Measurements from ENCODE around the gene NPC1L1.
"Not testable (repeated sequence)": the region's sequence is repeated elsewhere in the genome, so short reads cannot be mapped to it uniquely, and the experiment has no call there.

NPC1L1 gene

DNA sequence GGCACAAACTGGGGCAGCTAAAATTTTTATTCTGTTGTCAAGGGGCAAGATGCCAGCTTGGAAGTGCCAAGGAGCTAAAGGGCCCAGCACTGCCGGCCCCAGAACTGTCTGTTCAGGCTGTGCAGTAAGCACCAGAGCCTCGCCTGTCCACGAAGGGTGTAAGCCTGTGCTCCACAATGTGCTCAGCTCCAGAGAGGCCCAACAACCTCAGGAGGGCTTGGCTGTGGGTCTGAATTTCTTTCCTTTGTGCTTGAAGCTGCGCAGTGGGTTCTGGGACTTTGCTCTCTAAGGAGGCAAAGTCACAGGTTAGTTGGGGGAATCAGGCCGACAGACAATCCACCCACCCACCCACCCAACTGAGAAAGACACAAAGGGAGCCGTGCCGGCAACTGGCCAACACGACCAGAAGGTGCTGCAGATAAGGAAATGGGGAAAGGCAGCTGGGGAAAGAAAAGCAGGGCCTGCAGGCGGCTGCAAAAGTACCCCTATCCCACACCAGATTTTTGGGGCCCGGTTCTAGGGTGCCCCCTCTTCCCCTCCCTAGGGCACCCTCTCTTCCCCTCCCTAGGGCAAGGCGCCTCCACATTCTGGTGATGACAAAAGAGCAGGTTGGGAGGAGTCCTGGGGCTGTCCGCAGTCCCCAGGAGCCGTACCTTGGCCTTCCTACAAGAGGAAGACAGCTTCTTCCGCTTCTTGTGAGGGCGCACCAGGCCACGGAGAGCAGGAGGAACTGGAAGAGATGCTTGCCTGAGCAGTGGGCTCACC lies 24.8 kb upstream of the NPC1L1 start:
- in situ Hi-C loops (cut with HindIII; ENCODE audit: low sequenced_read_pairs): no loop called here

DNA sequence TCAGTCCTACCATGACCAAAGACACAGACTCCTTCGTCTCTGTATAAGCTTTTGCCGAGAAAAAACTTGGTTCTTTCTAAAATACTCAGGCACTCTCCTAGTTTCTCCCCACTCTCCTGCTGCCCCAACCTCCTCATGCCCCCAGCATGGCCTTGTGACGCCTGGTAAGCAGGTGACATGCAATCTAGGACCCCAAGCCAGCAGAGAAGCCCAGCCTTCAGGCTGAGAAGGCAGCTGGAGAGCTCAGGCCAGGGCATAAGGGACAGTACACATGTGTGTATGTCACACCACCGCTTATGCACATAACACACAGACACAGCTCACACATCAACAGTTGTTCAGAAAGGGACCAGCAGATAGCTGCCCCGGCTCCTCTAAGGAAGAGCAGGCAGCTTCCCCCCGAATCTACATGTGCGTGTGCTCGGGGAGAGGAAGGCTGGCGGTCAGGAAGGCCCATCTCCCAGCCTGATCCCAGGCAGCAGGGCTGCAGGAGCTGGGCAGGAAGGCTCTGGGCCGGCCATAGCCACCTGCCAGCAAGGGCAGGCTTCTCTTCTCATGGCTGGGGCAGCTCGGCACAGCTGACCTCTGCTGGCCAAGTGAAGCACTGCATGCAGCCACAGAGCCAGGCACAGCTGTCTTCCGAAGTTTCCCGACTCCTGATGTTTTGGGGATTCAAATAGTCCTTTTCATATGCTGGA lies 24.1 kb upstream of the NPC1L1 start:
- in situ Hi-C loops (cut with HindIII; ENCODE audit: low sequenced_read_pairs): no loop called here

DNA sequence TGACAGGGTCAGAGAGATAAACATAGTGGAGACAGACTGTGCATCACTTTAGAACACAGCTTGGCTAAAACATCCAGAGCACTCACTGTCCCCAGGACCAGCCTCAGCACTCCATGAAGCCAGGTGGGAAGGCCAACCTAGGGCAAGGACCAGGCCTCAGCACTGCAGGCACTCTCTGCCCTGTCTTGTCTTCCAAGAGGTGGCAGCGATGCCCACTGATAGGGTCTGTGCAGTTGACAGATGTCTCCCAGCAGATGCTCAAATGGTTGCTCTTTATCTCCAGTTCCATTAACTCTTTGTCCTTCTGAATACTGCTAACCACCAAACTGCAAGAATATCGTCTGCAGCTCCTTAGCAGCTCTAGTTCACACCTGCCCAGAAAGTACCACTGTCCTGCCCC lies 23.5 kb upstream of the NPC1L1 start:
- in situ Hi-C loops (cut with HindIII; ENCODE audit: low sequenced_read_pairs): no loop called here

DNA sequence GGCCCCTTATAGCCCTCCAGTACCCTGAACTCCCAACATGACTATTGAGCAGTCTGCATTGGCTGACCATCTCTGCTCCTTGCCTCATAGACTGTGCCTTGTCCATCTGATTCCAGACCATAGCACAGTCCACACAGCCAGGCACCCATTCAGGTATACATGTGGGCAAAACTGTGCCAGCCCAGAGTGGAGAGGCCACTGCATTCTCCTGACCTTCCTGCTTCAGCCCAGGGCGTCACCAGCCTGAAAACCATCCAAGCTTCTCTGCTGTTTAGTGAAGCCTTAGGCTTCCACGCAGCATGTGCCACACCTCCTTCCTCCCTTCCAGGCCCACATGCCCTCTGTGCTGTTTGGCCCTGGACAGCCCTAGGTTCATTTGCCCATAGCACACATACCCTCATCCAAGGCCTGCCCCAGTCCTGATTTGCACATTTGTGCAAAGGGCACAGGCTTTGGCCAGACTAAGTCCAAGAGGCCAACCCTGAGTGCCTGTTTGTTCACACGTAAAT lies 22.1 kb upstream of the NPC1L1 start:
- in situ Hi-C loops (cut with HindIII; ENCODE audit: low sequenced_read_pairs): no loop called here

DNA sequence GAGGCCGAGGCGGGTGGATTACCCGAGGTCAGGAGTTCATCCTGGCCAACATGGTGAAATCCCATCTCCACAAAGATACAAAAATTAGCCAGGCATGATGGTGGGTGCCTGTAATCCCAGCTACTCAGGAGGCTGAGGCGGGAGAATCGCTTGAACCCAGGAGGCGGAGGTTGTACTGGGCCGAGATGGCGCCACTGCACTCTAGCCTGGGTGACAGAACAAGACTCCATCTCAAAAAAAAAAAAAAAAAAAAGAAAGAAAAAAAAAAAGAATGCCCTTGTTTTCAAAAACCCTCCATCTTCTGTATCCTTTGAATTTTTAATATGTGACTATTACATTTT lies 21.5 kb upstream of the NPC1L1 start:
- in situ Hi-C loops (cut with HindIII; ENCODE audit: low sequenced_read_pairs): not testable (repeated sequence)

DNA sequence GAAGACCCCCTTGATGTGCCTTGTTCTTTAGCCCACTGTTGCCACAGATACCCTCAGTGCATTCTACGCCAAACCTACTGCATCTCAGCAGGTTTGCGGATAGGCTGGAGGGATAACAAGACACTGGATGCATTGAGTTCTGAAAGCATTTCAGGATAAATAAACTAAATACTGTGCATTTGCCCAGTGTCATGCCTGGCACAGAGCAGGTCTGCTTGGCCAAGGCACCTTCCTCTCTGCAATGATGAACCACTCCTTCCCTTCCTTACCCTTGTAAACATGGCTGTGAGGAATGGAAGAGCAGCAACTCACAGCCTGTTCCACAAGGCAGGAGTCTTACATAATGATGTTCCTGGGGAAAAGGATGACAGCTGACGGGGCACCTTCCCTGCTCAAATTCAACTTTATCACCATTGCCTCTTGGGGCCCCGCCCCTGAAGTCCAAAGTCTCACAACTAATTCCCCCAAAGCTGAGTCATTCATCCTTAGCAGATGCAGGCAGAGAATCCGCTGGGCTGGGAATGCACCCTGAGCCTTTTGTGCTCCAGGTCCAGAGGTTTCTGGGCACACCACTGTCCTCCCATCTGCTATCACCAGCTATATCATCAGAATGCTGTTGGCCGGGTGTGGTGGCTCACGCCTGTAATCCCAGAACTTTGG lies 21.0 kb upstream of the NPC1L1 start:
- in situ Hi-C loops (cut with HindIII; ENCODE audit: low sequenced_read_pairs): no loop called here

DNA sequence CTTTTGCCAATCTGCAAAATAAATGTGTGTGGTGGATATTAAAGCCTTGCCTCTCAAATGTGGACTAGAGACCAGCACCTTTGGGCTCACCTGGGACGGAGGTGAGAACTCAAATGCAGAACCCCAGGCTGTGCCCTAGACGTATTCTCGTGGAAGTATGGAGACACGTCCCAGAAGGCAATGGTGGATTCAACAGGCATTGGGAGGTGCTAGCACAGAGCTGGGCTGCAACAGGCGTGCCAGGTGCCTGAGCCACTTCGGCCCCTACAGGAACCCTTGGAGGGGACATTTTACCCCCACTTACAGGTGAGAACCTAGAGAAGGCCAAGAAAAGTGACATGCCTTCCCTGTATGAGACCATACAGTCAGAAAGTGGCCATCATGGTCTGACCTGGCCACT lies 20.4 kb upstream of the NPC1L1 start:
- in situ Hi-C loops (cut with HindIII; ENCODE audit: low sequenced_read_pairs): no loop called here

DNA sequence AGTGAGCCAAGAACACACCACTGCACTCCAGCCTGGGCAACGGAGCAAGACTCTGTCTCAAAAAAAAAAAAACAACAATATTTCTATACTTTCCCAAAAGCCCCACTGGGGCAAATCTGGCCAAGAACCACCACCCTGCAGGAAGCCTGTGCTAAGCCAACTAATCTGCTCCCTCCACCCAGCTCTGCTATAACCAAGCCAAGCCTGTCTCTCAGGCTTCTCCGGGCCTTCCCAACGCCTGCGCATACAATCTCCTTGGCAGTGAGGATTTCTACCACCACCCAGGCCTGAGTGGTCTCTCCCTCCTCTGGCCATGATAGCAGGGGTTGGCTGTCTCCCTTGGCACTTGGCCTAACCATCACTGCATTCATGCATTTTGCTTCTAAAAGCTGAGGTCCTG lies 18.4 kb upstream of the NPC1L1 start:
- in situ Hi-C loops (cut with HindIII; ENCODE audit: low sequenced_read_pairs): no loop called here

DNA sequence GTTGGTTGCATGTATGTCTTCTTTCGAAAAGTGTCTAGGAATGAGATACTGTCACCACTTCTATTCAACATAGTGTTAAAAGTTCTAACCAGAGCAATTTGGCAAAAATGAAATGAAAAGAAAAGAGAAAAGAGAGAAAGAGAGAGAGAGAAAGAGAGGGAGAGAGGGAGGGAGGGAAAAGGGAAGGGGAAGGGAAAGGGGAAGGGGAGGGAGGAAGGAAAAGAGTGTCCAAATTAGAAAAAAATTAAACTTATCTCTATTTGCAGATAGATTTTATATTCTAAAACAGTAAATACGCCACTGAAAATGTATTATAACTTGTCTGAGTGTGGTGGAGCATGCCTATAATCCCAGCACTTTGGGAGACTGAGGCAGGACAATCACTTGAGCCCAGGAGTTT lies 16.4 kb upstream of the NPC1L1 start:
- in situ Hi-C loops (cut with HindIII; ENCODE audit: low sequenced_read_pairs): no loop called here

DNA sequence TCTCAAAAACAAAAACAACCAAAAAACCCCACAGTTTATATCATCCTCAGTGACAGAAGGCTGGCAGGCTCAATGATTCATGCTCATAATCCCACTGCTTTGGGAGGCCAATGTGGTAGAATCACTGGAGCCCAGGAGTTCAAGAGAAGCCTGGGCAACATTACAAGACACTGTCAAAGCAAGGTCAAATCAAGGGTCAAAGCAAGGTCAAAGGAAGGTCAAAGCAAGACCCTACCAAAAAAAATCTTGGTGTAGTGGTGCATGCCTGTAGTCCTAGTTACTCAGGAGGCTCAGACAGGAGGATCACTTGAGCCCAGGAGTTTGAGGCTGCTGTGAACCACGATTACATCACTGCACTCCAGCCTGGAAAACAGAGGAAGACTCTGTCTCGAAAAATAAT lies 14.2 kb upstream of the NPC1L1 start:
- in situ Hi-C loops (cut with HindIII; ENCODE audit: low sequenced_read_pairs): no loop called here

DNA sequence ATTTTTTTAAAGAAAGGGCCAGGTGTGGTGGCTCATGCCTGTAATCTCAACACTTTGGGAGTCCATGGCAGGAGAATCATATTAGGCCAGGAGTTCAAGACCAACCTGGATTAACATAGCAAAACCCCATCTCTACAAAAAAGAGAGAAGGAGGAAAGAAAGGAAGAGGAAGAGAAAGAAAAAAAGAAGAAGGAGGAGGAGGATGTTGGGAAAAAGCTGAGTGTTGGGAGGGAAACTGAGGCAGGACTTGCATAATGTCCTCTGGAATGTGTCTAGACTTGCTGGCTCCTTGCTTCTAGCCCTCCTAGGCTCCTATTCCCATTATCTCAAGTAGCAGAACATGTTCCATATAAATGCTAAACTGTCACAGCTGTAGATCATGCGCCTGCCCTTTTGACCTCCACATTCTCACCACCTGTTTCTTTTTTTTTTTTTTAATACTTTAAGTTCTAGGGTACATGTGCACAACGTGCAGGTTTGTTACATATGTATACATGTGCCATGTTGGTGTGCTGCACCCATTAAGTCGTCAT lies 11.4 kb upstream of the NPC1L1 start:
- in situ Hi-C loops (cut with HindIII; ENCODE audit: low sequenced_read_pairs): not testable (repeated sequence)

DNA sequence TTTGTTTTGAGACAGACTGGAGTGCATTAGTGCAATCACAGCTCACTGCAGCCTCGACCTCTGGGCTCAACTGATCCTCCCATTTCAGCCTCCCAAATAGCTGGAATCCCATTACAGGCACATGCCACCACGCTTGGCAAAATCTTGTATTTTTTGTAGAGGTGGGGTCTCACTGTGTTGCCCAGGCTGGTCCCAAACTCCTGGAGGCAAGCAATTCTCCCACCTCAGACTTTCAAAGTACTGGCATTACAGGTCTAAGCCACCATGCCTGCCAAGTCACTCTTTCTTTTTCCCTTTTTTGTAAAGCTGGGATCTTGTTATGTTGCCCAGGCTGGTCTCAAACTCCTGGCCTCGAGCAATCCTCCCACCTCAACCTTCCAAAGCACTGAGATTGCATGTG lies 8.3 kb upstream of the NPC1L1 start:
- in situ Hi-C loops (cut with HindIII; ENCODE audit: low sequenced_read_pairs): no loop called here

DNA sequence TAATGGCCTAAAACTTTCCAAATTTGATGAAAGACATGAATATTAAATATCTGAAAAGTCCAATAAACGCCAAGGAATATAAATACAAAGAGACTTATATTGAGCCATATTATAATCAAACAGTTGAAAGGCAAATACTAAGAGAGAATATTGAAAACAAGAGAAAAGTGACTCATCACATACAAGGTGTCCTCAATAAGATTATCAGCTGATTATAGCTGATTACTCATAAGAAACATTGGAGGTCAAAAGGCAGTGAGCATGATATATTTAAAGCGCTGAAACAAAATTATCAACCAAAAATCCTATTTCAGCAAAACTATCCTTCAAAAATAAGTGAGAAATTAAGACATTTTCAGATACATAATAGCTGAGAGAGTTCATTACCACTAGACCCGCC lies 7.8 kb upstream of the NPC1L1 start:
- in situ Hi-C loops (cut with HindIII; ENCODE audit: low sequenced_read_pairs): no loop called here

DNA sequence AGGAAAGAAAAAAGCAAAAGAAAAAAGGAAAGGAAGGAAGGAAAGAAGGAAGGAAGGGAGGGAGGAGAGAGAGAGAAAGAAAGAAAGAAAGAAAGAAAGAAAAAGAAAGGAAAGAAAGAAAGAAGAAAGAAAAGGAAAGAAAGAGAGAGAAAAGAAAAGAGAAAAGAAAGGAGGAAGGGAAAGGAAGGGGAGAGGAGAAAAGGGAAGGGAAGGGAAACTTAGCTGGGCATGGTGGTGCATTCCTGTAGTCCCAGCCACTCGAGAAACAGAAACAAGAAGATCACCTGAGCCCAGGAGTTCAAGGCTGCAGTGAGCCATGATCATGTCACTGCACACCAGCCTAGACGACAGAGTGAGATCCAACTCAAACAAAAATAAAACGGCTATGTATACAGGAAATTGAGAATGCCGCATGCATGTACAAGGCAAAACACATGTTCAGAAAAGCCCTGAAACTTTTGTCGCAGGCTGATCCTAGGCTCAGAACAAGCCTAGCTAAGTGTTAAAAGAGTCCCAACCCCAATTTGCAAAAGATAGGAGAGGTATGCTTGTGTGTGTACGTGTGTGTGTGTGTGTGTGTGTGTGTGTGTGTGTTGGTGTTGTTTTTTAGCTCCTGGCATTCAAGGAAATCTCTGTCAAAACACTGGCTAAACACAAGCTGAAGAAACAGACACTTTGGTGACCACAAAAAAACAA lies 6.6 kb upstream of the NPC1L1 start:
- in situ Hi-C loops (cut with HindIII; ENCODE audit: low sequenced_read_pairs): no loop called here

DNA sequence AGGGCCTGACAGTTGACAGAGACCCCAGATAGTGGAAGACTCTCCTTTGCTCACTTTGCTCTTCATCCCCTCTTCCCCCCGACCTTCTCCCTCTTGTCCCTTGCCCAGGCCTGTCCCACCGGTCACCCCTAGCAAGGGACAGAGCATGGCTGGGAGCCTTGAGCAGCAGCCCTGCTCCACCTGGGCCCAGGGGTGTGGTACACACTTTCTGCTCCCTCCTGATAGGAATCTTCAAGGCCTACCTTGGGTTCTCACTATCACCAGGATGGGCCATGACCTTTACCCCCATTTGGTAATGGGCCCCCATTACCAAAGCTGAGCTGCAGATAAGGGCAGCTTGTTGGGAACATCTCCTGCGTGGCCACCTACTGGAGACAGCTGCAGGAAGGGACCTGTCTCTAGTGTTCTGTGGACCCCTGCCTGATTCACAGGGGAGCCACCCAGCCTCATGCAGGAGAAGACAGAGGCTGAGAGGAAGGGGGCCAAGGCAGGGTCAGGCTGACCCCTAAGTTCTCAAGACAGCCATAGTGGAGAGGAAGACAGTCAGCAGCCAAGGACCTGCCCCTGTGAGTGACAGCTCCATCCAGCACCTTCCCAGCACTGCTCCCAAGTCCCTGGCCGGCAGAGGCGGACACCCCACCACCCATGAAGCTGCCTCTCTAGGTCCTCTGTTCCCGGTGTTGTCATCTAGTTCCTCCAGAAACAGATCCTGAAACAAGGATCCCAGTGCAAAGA lies 913 bp upstream of the NPC1L1 start:
- in situ Hi-C loops (cut with HindIII; ENCODE audit: low sequenced_read_pairs): no loop called here

DNA sequence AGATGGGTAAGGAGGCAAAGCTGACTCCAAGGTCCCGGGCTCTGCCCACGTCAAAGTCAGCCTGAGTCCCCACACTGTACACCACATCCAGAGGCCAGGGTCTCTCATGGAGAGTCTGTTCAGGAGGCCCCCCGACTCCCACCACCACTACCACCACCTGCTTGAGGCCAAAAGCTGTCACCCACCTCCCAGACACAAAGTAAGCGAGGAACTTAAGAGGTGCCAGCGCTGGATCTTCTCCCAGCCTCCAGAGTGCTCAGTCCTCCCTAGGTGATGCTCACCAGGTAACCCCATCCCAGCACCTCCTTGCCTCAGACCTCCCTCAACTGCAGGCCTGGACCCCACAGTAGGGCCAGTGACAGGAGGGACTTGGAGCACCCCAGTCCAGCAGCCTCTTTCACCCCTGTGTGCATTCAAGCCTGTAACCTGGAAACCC lies 520 bp downstream of the NPC1L1 start:
- in situ Hi-C loops (cut with HindIII; ENCODE audit: low sequenced_read_pairs): no loop called here

DNA sequence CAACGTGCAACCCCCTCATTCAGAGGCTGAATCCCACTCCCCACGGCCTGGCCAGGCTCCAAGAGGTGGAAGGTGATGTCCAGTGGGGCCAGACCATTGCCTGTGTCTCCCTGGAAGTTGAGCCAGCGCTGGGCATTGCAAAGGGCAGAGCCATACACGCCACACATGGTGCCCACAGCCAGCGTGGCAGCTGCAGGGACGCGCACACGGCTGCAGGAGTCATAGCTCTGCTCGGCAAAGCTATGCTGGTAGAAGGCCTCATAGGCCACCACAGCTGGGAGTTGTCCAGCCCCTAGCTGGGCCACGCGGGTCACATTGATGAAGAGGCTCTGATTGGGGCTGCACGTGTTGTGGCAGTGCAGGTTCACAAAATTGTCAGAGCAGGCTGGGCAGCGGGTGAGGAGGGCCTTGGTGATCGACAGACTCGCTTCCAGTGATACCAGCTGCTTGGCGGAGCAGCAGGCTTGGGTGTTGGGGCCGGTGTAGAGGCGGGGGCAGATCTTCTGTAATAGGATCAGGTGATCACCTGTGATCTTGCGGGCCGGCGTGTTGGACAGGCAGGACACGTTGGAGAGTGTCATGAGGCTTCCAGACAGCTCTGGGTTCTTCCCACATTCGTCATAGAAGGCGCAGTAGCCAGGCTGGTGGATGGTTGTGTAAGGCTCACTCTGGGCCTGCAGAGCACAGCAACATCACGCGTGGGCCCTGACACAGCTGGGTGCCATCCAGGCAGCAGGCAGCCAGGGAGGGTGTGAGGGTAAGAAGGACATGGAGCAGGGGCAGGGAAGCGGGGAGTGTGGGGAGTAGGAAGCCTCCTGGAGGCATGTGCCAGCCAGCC lies 1.2 kb downstream of the NPC1L1 start:
- in situ Hi-C loops (cut with HindIII; ENCODE audit: low sequenced_read_pairs): no loop called here

DNA sequence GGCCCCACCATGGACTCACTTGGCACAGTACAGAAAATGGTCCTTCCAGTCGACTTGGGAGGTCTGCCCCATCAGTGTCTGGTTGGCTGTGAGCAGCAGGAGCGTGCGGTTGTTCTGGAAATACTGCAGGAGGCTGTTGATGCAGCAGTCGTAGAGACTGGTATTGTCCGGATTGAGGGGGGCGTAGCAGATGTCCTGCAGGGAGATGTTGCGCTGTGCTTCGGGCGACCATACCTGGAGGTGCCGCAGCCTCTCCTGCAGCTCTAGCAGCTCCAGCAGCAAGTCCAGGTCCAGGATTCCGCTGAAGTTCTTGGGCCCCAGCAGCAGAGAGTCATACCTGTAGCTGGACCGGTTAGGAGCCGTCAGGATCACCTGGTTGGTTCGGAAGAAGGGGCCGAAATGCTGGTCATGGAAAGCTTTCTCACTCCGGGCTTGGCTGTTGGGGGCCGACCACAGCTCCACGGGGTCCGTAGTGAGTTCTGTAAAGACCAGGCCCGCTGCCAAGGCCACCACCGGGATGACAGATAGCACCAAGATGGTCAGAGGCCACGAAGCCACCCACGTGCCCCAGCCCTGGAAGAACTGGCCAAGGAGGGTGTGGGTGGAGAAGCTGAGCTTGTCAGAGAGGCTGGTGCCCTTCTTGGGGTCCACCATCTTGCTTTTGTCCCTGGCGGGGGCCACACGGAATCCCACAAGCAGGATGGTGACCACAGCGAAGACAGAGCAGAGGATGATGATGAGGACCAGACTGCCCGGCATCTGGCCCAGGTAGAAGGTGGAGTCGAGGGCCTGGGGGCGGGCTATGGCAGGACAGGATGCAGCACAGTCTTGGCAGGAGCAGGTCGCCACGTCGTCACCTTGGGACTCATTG lies 2.1 kb downstream of the NPC1L1 start:
- in situ Hi-C loops (cut with HindIII; ENCODE audit: low sequenced_read_pairs): no loop called here

Measured in DLD1 (cell line).